ENCODE results near the gene FREM1. TPM values are rescaled to one million over a fixed set of nuclear protein-coding genes. Genes with fewer than 3 reads are reported as not detected.

The FREM1 gene
- total RNA-seq, 1 donor from 2014 or later, result 7.0 TPM

DNA sequence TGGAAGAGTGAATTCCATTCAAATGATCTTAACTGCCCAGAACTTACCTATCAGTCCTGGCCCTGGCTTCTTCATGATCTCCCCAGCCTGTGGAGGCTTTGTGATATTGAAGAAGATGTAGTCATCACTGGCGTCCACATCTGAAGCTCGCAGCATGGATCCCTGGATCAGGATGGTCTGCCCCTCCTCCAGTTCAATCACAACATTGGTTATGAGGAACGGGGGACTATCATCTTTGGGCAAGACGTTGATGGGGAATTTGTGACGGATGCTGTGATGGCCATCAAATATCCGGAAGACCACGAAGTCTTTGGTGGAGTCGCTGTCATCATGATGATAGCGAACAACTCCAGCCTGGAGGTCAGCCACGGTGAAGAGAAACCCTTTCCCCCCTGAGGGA is 68.0 kb downstream of the FREM1 start:
- H3K4me1 ChIP-seq, result no peaks in the 10 kb centered on the region
- no peaks in the 10 kb centered on the region for H3K9me3 ChIP-seq
- ATAC-seq, result no peak
- H3K27ac ChIP-seq, result no peak overlapping the region
- no peaks in the 10 kb centered on the region for H3K36me3 ChIP-seq
- DNase-seq, result no peak
- no peaks in the 10 kb centered on the region for H3K27me3 ChIP-seq
- H3K4me3 ChIP-seq, result no peak overlapping the region
- intact Hi-C loops (cut with DNase I), result no loop called here
- TF ChIP-seq, protein P1, sequence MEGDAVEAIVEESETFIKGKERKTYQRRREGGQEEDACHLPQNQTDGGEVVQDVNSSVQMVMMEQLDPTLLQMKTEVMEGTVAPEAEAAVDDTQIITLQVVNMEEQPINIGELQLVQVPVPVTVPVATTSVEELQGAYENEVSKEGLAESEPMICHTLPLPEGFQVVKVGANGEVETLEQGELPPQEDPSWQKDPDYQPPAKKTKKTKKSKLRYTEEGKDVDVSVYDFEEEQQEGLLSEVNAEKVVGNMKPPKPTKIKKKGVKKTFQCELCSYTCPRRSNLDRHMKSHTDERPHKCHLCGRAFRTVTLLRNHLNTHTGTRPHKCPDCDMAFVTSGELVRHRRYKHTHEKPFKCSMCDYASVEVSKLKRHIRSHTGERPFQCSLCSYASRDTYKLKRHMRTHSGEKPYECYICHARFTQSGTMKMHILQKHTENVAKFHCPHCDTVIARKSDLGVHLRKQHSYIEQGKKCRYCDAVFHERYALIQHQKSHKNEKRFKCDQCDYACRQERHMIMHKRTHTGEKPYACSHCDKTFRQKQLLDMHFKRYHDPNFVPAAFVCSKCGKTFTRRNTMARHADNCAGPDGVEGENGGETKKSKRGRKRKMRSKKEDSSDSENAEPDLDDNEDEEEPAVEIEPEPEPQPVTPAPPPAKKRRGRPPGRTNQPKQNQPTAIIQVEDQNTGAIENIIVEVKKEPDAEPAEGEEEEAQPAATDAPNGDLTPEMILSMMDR (IDR thresholded peaks at IDR 0.05), result no peak

DNA sequence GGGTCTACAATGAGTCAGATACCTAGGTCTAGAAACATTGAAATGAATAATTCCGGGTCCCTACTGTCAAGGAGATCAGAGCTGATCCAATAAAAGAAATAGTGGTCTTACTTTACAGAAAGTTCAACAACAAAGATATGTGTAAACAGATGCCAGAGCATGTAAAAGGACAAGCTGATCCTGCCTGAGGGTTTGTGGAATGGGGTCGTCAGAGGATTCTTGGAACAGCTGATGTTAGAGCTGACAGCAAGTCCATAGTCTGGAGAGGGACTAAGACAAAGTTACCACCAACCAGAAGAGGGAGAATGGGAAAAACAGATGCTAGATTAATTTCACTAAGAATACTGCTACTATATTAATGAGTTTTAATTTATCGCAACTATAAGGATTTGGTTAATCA is 71.5 kb downstream of the FREM1 start:
- intact Hi-C loops (cut with DNase I), result no loop called here

GRCh38 chr9:14836885-14837284 is 73.3 kb downstream of the FREM1 start:
- Histone ChIP-seq H3K9me3 (no peaks in the 10 kb centered on the region), H3K27ac (no peak overlapping the region), H3K4me1 (no peaks in the 10 kb centered on the region), H3K36me3 (no peaks in the 10 kb centered on the region), H3K27me3 (no peaks in the 10 kb centered on the region), H3K4me3 (no peak overlapping the region)
- TF ChIP-seq, protein P1 (IDR thresholded peaks at IDR 0.05), result no peak
- intact Hi-C loops (cut with DNase I), result no loop called here
- ATAC-seq (no peak), DNase-seq (no peak)

More for the DNA sequence above, 71.5 kb downstream of the FREM1 start:
- no peaks in the 10 kb centered on the region for H3K9me3 ChIP-seq
- H3K36me3 ChIP-seq, result no peaks in the 10 kb centered on the region
- no peak overlapping the region for H3K27ac ChIP-seq
- H3K27me3 ChIP-seq, result no peaks in the 10 kb centered on the region
- TF ChIP-seq, protein P1 (IDR thresholded peaks at IDR 0.05), result no peak
- DNase-seq (no peak), ATAC-seq (no peak)
- no peaks in the 10 kb centered on the region for H3K4me1 ChIP-seq
- H3K4me3 ChIP-seq, result no peak overlapping the region

DNA sequence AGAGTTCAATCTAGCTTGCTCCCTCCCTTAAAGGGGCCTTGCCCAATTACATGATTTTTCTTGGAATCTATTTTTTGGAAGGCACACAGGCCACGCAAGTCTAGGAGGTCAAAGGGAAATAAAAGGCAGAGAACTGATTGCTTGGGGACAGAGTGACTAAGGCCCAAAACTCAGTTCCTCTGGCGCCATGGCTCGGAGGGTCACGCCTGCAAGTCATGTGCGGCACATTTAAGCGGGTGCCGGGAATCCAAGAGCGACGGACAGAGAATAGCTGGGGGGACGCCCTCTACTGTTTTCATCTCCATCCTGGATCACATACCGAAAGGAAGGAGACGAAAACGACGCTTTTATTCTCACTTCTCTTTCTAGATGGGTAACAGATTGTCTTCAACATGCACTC is 78.6 kb downstream of the FREM1 start:
- no peak for DNase-seq
- Histone ChIP-seq H3K9me3 (no peaks in the 10 kb centered on the region), H3K36me3 (no peaks in the 10 kb centered on the region), H3K4me3 (no peak overlapping the region), H3K27me3 (no peaks in the 10 kb centered on the region), H3K4me1 (peaks cover 3% of the 10 kb centered on the region), H3K27ac (no peak overlapping the region)
- intact Hi-C loops (cut with DNase I), result no loop called here
- TF ChIP-seq, protein P1 (IDR thresholded peaks at IDR 0.05), result no peak
- no peak for ATAC-seq

DNA sequence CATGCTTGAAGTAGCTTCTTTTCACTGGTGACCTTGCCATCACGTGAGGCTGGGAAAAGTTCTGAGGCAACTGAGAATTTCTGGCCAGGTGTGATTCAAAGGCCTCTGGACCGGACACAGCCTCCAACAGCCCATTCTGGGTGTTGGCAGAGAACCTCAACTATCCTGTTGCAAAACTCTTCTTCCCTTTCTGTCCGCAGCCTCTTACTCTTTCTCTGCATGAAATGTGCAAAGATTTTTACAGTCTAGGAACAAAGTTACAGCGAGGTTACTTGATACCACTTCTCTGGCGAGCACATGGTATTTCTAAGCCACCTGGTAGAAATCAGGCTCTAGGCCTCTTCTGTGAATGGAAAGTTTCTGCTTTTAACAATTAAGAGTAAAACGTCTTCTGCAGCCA is 79.2 kb downstream of the FREM1 start:
- peaks cover 3% of the 10 kb centered on the region for H3K4me1 ChIP-seq
- H3K36me3 ChIP-seq, result no peaks in the 10 kb centered on the region
- H3K27me3 ChIP-seq, result no peaks in the 10 kb centered on the region
- no peak overlapping the region for H3K27ac ChIP-seq
- H3K4me3 ChIP-seq, result no peak overlapping the region
- no peaks in the 10 kb centered on the region for H3K9me3 ChIP-seq
- intact Hi-C loops (cut with DNase I), result no loop called here
- ATAC-seq, result no peak
- TF ChIP-seq, protein P1 (IDR thresholded peaks at IDR 0.05), result no peak
- DNase-seq, result no peak

GRCh38 chr9:14830057-14830456 is 80.2 kb downstream of the FREM1 start:
- DNase-seq, result no peak
- no peaks in the 10 kb centered on the region for H3K9me3 ChIP-seq
- H3K27me3 ChIP-seq, result no peaks in the 10 kb centered on the region
- ATAC-seq, result no peak
- H3K4me3 ChIP-seq, result no peak overlapping the region
- TF ChIP-seq, protein P1 (IDR thresholded peaks at IDR 0.05), result no peak
- intact Hi-C loops (cut with DNase I), result no loop called here
- H3K36me3 ChIP-seq, result no peaks in the 10 kb centered on the region
- H3K27ac ChIP-seq, result no peak overlapping the region
- H3K4me1 ChIP-seq, result peaks cover 3% of the 10 kb centered on the region
